Measurements from ENCODE around the gene FLAD1.

Gene FLAD1

DNA sequence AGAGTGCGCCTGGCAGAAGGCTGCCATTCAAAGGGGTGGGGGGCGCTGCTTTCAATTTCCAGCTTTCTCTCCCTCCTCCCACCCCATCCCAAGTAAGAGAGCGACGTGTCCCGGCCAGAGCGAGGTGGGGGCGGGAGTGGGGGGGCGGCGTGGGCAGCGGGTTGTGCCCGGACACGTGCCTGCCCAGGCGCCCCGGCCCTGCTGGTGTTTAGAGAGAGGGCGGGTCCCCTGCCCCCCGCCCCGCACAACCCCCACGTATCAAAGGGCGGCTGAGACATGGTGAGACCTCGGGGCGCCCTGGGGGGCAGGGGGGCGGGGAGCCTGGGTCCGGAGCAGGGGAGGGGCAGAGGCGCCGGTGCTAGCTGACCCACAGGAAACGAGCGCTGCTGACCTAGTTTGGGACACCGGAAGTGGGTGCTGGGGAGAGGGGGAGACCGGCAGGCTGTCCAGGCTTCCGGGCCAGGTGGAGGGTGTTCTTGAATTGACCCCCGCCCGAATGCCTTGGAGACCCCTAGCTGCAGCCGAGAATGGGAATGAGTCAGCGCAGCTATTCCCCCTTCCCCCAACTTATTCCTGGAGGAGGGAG is 20.7 kb downstream of the FLAD1 start:
- FAIRE-seq: peak; percentile 78
- no peak for DNase-seq (ENCODE audit: insufficient read length)
- no peak for TF ChIP-seq POLR2AphosphoS5 (IDR thresholded peaks at IDR 0.05; ENCODE audit: low read depth, low read length)
- TF ChIP-seq POLR2A (IDR thresholded peaks at IDR 0.05; ENCODE audit: low read depth, low read length): no peak
- TF ChIP-seq TAF1 (IDR thresholded peaks at IDR 0.05; ENCODE audit: borderline replicate concordance, low read depth, low read length): no peak

DNA sequence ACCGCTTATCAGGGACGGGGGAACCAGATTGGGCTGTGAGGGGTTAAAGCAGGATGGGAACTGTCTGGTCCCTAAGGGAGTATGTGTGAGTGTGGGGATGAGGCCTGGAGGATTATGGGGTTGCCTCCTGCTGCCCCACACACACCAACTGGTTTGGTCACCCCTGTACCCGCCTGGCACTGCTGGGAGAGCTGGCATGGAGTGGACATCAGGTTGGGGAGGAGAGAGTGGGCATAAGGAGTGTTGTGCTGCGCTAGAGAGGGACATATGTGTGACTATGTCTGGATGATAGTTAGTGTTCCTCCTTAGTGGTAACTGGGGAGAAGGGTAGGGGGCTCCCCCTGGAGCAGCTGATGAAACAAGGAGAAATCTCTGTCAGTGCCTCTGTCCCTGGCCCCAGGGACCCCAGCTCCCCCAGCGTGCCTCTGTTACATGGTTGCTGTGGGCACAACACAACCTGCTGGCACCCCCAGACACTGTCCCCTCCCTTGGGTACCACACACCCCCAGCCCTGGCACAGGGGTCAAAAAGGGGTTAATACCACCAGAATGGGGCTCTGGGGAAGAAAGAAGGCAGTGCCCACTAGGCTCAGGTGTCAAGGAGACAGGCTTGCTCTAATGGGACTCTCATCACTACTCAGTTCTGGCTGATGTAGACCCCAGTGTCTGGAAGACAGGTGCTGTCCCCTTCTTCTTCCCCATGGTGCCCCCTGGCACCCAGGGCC is 21.4 kb downstream of the FLAD1 start:
- FAIRE-seq (no peak), DNase-seq (ENCODE audit: insufficient read length) (no peak)
- TF ChIP-seq TAF1 (IDR thresholded peaks at IDR 0.05; ENCODE audit: borderline replicate concordance, low read depth, low read length) (no peak), POLR2AphosphoS5 (IDR thresholded peaks at IDR 0.05; ENCODE audit: low read depth, low read length) (no peak), POLR2A (IDR thresholded peaks at IDR 0.05; ENCODE audit: low read depth, low read length) (no peak)

DNA sequence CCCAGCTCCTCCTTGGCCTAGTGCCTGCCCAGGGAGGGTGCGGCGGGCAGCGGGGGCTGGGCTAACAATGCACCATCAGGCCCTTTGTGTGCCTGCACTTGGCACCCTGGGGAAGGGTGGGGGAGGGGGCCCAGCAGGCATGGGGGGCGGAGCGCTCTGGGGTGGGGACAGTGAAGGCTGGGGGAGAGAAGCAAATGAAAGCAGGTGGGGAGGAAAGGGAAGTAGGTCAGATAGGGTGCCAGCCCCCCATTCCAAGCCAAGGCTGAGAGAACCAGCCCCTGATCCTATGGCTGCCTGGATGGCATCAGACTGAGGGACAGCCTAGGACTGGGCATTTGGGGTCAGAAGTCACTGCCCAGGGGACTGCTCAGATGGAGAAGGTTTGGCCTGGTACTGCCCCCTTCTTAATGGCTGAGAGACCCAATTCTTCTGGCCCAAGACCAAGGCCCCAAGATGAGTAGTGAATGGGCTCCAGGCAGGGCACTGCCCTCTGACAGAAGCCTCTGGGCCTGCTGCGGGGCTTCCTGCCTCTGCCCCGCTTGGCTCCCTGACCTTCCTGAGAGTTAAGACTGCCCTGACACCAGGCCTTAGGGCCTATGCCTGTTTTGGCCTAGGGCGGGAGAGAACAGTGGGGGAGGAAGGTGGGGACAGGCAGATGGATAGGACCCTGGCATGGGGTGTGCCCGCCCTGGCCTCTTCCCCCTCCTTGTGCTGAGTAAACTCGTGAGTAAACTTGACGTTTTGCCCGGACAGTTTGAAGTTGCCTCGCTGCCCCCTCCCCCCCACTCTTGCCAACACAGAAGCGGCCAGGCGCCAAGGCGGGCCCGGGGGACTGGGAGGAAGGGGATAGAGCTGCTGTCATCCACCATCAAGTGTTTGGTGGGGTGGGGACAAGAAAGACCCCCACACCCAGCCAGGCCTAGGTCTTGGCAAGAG is 22.2 kb downstream of the FLAD1 start:
- DNase-seq (ENCODE audit: insufficient read length) (no peak), FAIRE-seq (peak; percentile 17)
- TF ChIP-seq POLR2AphosphoS5 (IDR thresholded peaks at IDR 0.05; ENCODE audit: low read depth, low read length) (no peak), POLR2A (IDR thresholded peaks at IDR 0.05; ENCODE audit: low read depth, low read length) (no peak), TAF1 (IDR thresholded peaks at IDR 0.05; ENCODE audit: borderline replicate concordance, low read depth, low read length) (no peak)

DNA sequence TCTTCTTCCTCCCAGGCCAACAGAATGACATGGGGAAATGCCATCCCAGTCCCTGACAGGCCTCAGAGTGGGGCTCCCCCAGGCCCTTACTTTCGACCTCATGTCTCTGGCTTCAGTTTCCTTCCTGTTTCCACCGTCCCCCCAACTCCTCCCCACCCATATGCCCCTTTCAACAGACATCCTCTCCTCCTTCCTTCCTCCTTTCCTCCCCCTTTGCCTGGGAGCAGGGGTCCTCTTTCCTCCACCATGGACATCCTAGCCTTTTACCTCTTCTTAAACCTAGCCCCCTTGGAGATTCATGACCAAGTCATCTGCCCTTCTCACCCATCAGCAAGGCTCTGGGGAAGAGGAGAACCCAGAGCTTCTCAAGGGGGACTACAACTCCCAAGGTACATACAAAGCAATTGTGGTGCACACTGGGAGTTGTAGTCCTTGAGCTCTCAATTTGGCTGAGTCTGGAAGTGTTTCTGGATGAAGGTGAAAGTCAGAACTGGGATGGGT is 23.5 kb downstream of the FLAD1 start:
- DNase-seq (ENCODE audit: insufficient read length): no peak
- TF ChIP-seq POLR2AphosphoS5 (IDR thresholded peaks at IDR 0.05; ENCODE audit: low read depth, low read length) (no peak), TAF1 (IDR thresholded peaks at IDR 0.05; ENCODE audit: borderline replicate concordance, low read depth, low read length) (no peak), POLR2A (IDR thresholded peaks at IDR 0.05; ENCODE audit: low read depth, low read length) (no peak)
- peak; percentile 89 for FAIRE-seq

DNA sequence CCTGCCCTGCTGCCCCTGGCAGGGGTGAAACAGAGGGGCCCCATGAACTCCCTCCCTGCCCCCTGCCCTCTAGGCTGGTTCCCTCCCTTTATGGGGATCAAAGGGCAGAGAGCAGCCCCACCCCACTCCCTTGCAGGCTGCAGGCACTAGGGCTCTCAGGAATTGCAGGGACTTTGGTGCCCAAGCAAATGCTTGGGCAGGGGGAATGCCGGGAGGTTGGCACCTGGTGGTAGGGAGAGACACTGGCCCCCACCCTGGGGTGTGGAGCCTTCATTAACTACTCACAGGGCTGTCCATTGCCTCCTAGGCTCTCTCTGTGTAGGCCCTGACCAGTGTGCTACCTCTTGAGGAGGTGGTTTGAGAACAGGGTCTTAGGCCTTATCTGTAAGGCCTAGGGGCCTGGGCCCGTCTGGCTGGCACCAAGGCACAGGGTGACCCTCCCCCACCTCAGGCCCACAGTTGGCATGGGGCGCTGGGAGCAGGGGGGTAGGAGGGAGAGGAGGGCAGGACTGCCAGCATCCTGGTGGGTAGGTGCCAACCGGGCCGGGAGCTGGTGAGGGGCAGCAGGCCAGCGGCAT is 24.2 kb downstream of the FLAD1 start:
- no peak for TF ChIP-seq TAF1 (IDR thresholded peaks at IDR 0.05; ENCODE audit: borderline replicate concordance, low read depth, low read length)
- TF ChIP-seq POLR2A (IDR thresholded peaks at IDR 0.05; ENCODE audit: low read depth, low read length): no peak
- no peak for TF ChIP-seq POLR2AphosphoS5 (IDR thresholded peaks at IDR 0.05; ENCODE audit: low read depth, low read length)
- DNase-seq (ENCODE audit: insufficient read length) (no peak), FAIRE-seq (no peak)

DNA sequence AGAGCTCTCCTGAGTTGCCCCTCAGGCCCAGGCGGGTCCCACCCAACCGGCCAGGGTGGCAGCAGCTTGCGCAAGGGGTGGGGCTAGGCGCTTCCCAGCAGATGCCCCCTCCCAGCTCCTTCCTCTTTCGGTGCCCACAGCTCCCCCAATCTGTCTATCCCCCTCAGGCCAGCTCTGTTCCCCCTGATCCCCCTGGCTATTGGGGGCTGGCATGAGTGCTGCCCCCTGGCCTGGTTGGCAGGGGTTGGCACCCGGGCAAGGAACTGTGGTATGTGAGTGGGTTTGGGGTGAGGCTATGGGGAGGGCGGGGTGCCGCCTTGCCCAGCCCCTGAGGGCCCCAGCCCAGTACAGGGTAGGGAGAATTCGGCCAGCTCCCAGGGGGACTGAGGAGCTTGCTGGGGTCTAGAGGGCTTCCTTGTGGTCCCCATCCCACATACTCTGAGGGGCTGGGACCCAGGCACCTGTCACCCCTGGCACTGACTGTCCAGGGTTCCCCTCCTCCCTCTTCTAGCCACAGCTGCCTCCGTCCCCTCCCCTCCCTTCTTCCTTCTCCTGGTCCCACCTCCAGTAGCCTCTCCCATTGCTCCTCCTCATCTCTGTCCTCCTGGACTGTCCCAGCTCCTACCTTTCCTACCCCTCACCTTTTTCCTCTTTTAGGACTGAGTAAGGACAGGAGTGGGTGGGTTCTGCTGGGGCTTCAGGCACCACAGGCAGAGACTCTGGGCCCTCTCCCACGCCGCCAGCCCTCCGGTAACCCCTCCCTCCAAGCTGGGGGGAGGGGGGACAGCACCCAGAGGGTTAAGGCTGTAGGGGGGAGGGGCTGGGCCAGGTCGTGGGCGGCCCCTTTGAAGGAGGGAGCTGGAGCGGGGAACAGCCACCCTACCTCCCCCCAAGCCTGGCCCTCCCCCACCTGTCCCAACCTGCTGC is 25.1 kb downstream of the FLAD1 start:
- no peak for FAIRE-seq
- TF ChIP-seq TAF1 (IDR thresholded peaks at IDR 0.05; ENCODE audit: borderline replicate concordance, low read depth, low read length): no peak
- TF ChIP-seq POLR2A (IDR thresholded peaks at IDR 0.05; ENCODE audit: low read depth, low read length): no peak
- no peak for TF ChIP-seq POLR2AphosphoS5 (IDR thresholded peaks at IDR 0.05; ENCODE audit: low read depth, low read length)
- DNase-seq (ENCODE audit: insufficient read length): no peak

DNA sequence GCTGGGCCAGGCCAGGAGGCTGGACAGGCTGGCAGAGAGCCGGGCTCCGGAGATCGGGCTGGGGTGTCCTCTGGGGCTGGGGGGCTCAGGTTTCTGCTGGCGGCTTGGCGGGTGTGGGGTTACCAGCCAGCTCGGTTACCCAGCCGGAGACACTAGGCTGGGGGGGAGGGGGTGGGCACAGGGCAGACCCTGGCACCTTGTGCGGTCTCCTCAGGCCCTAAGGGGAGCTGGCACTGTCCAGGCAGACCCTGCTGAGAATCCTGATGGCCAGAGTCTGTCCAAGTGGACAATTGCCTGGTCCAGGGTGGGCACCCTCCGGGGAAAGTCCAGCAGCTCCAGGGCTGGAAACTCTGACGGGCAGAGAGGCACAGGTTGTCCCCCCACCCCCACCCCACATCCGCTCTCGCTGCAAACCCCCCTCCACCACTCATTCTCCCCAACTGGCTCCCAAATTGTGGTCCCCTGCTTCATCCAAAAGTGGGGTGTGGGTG is 26.1 kb downstream of the FLAD1 start:
- no peak for FAIRE-seq
- TF ChIP-seq POLR2A (IDR thresholded peaks at IDR 0.05; ENCODE audit: low read depth, low read length) (no peak), TAF1 (IDR thresholded peaks at IDR 0.05; ENCODE audit: borderline replicate concordance, low read depth, low read length) (no peak), POLR2AphosphoS5 (IDR thresholded peaks at IDR 0.05; ENCODE audit: low read depth, low read length) (no peak)
- DNase-seq (ENCODE audit: insufficient read length): no peak

DNA sequence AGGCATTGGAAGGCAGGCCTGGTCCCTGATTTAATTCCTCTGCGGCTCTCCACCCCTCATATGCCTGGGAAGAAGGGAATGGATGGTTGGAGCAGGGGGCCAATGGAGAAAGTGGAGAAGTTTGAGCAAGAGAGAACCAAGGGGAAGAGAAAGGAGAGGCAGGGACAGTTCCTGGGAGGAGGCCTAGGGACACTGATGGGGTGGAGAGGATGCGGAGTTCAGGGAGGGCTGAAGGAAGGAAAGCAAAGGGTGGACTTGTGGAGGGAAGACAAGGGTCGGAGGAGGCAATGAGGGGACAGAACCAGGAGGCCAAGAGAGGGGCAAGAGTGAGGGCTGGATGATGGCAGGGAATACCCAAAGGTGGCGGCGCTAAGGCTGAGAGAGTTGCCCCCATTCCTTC is 26.6 kb downstream of the FLAD1 start:
- FAIRE-seq (no peak), DNase-seq (ENCODE audit: insufficient read length) (no peak)

DNA sequence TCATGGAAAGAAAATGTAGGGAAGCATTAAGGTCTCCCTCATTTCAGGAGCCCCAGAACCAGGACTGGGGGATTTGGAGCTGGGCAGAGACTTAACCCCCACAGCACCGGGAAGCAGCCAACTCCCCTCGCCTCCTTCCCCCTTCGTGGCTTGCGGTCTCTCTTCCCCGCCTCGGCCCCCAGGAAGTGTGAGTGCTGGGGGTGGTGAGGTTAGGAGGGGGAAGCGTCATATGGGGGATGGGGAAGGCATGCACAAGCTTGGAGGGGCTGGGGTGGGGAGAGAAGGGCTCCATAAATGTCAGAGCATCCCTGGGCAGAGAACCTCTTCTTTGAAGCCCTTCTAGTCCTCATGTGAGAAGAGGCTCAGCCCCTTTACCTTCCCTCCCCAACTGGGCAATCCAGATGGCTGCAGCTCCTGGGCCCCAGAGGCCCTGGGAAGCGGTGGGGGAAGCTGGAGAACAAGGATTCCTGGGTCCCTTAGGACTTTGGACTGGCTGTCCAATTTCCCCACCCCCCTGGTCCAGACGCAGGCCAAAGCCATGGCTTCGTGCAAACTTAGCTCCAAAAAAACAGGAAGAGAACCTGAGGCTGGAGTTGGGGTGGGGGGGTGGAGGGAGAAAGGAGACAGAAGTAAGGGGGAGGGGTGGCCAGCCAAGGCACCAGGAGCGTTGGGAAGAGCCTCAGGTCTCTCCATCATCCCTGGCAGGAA is 27.2 kb downstream of the FLAD1 start:
- DNase-seq (ENCODE audit: insufficient read length) (no peak), FAIRE-seq (no peak)
- TF ChIP-seq POLR2A (IDR thresholded peaks at IDR 0.05; ENCODE audit: low read depth, low read length) (no peak), TAF1 (IDR thresholded peaks at IDR 0.05; ENCODE audit: borderline replicate concordance, low read depth, low read length) (no peak), POLR2AphosphoS5 (IDR thresholded peaks at IDR 0.05; ENCODE audit: low read depth, low read length) (no peak)

More for the DNA sequence above, 26.6 kb downstream of the FLAD1 start:
- TF ChIP-seq POLR2AphosphoS5 (IDR thresholded peaks at IDR 0.05; ENCODE audit: low read depth, low read length) (no peak), POLR2A (IDR thresholded peaks at IDR 0.05; ENCODE audit: low read depth, low read length) (no peak), TAF1 (IDR thresholded peaks at IDR 0.05; ENCODE audit: borderline replicate concordance, low read depth, low read length) (no peak)
